Endothelial cell of umbilical vein (primary cell): ENCODE measurements around the gene ADRB2. TPM values are rescaled to one million over a fixed set of nuclear protein-coding genes. Genes with fewer than 3 reads are reported as not detected.

Experiments used
- BruUV-seq: library from RNA; stranded (reverse); fragments of 400-500 nt; replicated peaks from 2 replicates; lab custom pipeline; 2021; lab: Mats Ljungman, UMichigan
- CTCF ChIA-PET: fragments of 300-600, 350-600 bp; sonication (Branson Sonifier 250); formaldehyde crosslinking; loops from one replicate; lab custom pipeline; 2021; ENCODE audit warnings: antibody characterized with exemption, inconsistent platforms; lab: Charles Lee
- POLR2A ChIA-PET: fragments of 300-600, 350-600 bp; sonication (Branson Sonifier 250); formaldehyde crosslinking; loops from one replicate; lab custom pipeline; 2021; ENCODE audit warnings: antibody characterized with exemption, inconsistent platforms; lab: Charles Lee
- DNase-seq: peaks from one replicate; pipeline ENCODE4 v3.0.0-alpha.2; 2011; ENCODE audit warnings: low read depth, low spot score
- FAIRE-seq: peaks from 2 replicates; lab custom pipeline; 2011; peaks lifted over from hg19 to GRCh38; lab: Jason Lieb, UNC
- H2AFZ ChIP-seq: 2 replicates; pipeline ENCODE4 v1.6.0; 2012; ENCODE audit warnings: low read depth, low read length, control low read depth, inconsistent platforms
- H3K27ac ChIP-seq: 2 replicates; pipeline ENCODE4 v1.5.1; 2011; ENCODE audit warnings: low read depth, mild to moderate bottlenecking, control low read depth, low read length, moderate library complexity; ENCODE audit not compliant: insufficient read depth
- H3K27me3 ChIP-seq, 2 experiments: 2 replicates each; pipeline versions ENCODE4 v1.6.0 to v1.6.1; 2011; ENCODE audit warnings: low read length in 2 of 2, mixed read lengths in 1 of 2; ENCODE audit not compliant: control insufficient read depth in 2 of 2, insufficient read depth in 2 of 2
- H3K36me3 ChIP-seq, 2 experiments: 2 replicates in 1 of 2; 3 replicates in 1 of 2; pipeline ENCODE4 v1.5.1; 2011; ENCODE audit warnings: low read length in 2 of 2, mild to moderate bottlenecking in 1 of 2, moderate library complexity in 1 of 2; ENCODE audit not compliant: control insufficient read depth in 2 of 2, insufficient read depth in 2 of 2; ENCODE audit errors: extremely low read depth in 1 of 2
- H3K4me1 ChIP-seq: 3 replicates; pipeline ENCODE4 v1.5.1; 2011; ENCODE audit warnings: mild to moderate bottlenecking, low read length; ENCODE audit not compliant: control insufficient read depth, insufficient read depth; ENCODE audit errors: extremely low read depth
- H3K4me2 ChIP-seq: 2 replicates; pipeline ENCODE4 v1.6.1; 2011; ENCODE audit warnings: low read length, control low read depth, mixed read lengths; ENCODE audit not compliant: insufficient read depth
- H3K4me3 ChIP-seq, 3 experiments: fragments of 200-600 bp in 1 of 3; sonication (generic), shearing (Covaris generic) in 1 of 3; replicated peaks in 1 of 3; 2 replicates each; pipeline ENCODE4 v1.5.1; 2011 to 2016; ENCODE audit warnings: control low read depth in 3 of 3, low read length in 3 of 3, mild to moderate bottlenecking in 2 of 3, inconsistent platforms in 1 of 3, low read depth in 1 of 3, moderate library complexity in 1 of 3; ENCODE audit not compliant: insufficient read depth in 1 of 3
- H3K79me2 ChIP-seq: 2 replicates; pipeline ENCODE4 v1.6.0; 2012; ENCODE audit warnings: low read length, inconsistent platforms; ENCODE audit not compliant: control insufficient read depth, insufficient read depth
- H3K9ac ChIP-seq: replicated peaks from 2 replicates; pipeline ENCODE3; 2011; ENCODE audit warnings: low read length, control low read depth; ENCODE audit not compliant: insufficient read depth; ENCODE audit errors: extremely low read depth
- H3K9me1 ChIP-seq: replicated peaks from 3 replicates; pipeline ENCODE4 v1.6.0; 2011; ENCODE audit warnings: mild to moderate bottlenecking, low read length; ENCODE audit not compliant: control insufficient read depth, insufficient read depth; ENCODE audit errors: extremely low read depth
- H3K9me3 ChIP-seq: replicated peaks from 2 replicates; pipeline ENCODE4 v1.5.1; 2012; ENCODE audit warnings: low read length, inconsistent platforms; ENCODE audit not compliant: control insufficient read depth, insufficient read depth
- H4K20me1 ChIP-seq: replicated peaks from 2 replicates; pipeline ENCODE3; 2011; ENCODE audit warnings: mild to moderate bottlenecking, low read length; ENCODE audit not compliant: control insufficient read depth, insufficient read depth; ENCODE audit errors: extremely low read depth
- EZH2 ChIP-seq: IDR thresholded peaks from 2 replicates; pipeline ENCODE4 v1.6.1; 2012; ENCODE audit warnings: borderline replicate concordance, low read depth, mild to moderate bottlenecking, moderate library complexity, low read length, inconsistent platforms; ENCODE audit not compliant: severe bottlenecking
- FOS ChIP-seq: IDR thresholded peaks from 2 replicates; pipeline ENCODE4 v1.6.1; 2011; ENCODE audit warnings: mild to moderate bottlenecking, low read length, moderate library complexity, borderline replicate concordance; ENCODE audit not compliant: insufficient read depth
- GATA2 ChIP-seq: IDR thresholded peaks from 2 replicates; pipeline ENCODE4 v1.7.0; 2011; ENCODE audit warnings: low read depth, mild to moderate bottlenecking, moderate library complexity, mixed read lengths, low read length; ENCODE audit not compliant: insufficient read length, insufficient read depth
- JUN ChIP-seq: IDR thresholded peaks from 2 replicates; pipeline ENCODE4 v1.6.1; 2011; ENCODE audit warnings: borderline replicate concordance, low read depth; ENCODE audit not compliant: insufficient read length, insufficient read depth
- MYC ChIP-seq: IDR thresholded peaks from one replicate; pipeline ENCODE4 v1.6.1; 2011; ENCODE audit warnings: mild to moderate bottlenecking, low read depth, low read length
- POLR2A ChIP-seq: IDR thresholded peaks from 2 replicates; pipeline ENCODE4 v1.6.1; 2012; ENCODE audit warnings: low read depth, mild to moderate bottlenecking, control low read depth, low read length
- POLR2AphosphoS5 ChIP-seq: IDR thresholded peaks from 2 replicates; pipeline ENCODE4 v1.6.1; 2012; ENCODE audit warnings: low read depth, mild to moderate bottlenecking, control low read depth, low read length, moderate library complexity; ENCODE audit not compliant: insufficient read depth
- dilution Hi-C: fragments of 300-500 bp; cut with MboI; formaldehyde crosslinking; loops from one replicate; pipeline ENCODE4 v1.15.0; 2019; ENCODE audit warnings: low sequenced_read_pairs; ENCODE audit not compliant: extremely low pct_ligation_motif_present
- intact Hi-C: fragments of 100-400 bp; cut with micrococcal nuclease; formaldehyde crosslinking; loops from one replicate; pipeline ENCODE4 v1.10.0; 2022
- polyA plus RNA-seq, 4 experiments: library from polyadenylated mRNA; depleted of rRNA in 3 of 4; stranded (reverse) in 3 of 4; unstranded in 1 of 4; fragments of >200 nt; gene quantifications; 2 replicates each; pipeline versions ENCODE4 v1.2.1 to v1.2.3, GENCODE V29; 2011 to 2012; ENCODE audit warnings: missing spikeins in 1 of 4
- total RNA-seq: library from RNA; stranded (reverse); gene quantifications from 2 replicates; pipeline ENCODE4 v1.2.3, GENCODE V29; 2021
- TF ChIP-seq, protein P1 (sequence below): IDR thresholded peaks from 2 replicates; pipeline ENCODE4 v1.6.1; 2011; ENCODE audit not compliant: insufficient read depth, insufficient read length
- TF ChIP-seq, protein P2 (sequence below), 2 donors: IDR thresholded peaks; 1 replicate in 1 of 2; 2 replicates in 1 of 2; pipeline ENCODE4 v1.5.1; 2011; ENCODE audit warnings: low read length in 2 of 2, mild to moderate bottlenecking in 2 of 2, moderate library complexity in 2 of 2, control low read depth in 1 of 2, inconsistent platforms in 1 of 2, low read depth in 1 of 2; ENCODE audit not compliant: insufficient read depth in 1 of 2; ENCODE audit errors: extremely low read depth in 1 of 2

Gene ADRB2
- total and polyA plus RNA-seq, 2 donors (not counting 3 experiments of a cell fraction or from before 2014, with no cell fraction given), result 0.86 to 0.88 TPM

DNA sequence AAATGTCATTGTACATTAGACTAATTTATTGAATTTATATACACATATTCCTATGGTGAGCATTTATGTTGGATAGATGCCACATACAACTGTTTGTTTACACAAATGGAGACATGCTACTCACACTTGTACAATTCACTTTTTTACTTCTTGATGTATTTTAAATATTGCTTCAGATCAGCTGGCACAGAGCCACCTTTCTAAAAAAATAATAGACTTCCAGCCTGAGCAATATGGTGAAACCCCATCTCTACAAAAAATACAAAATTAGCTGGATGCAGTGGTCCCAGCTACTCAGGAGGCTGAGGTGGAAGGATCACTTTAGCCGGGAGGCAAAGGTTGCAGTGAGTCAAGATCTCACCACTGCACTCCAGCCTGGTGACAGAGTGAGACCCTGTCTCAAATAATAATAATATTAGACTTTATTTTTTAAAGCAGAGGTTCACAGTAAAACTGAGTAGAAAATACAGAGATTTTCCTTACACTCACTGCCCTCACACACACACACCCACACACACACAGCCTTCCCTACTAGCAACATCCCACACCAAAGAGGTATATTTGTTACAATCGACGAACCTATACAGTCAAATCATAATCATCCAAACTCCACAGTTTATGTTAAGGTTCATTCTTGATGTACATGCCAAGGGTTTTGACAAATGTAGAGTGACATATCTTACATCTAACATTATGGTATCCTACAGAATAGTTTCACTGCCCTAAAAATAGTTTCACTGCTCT lies 16.5 kb upstream of the ADRB2 start:
- H3K4me2 ChIP-seq, result peak overlapping the region; percentile 16
- POLR2A ChIA-PET, result no interaction called here
- no peak overlapping the region for H3K27ac ChIP-seq
- dilution Hi-C loops (no loop called here), intact Hi-C loops (loop anchor here (5.0 kb wide), 3 partner anchors 68 to 302 kb away; no protein-coding TSS in a partner anchor)
- H3K27me3 ChIP-seq, result no peaks in the 10 kb centered on the region
- H3K9me3 ChIP-seq, result no peaks in the 10 kb centered on the region
- no peak overlapping the region for H3K4me3 ChIP-seq
- H4K20me1 ChIP-seq, result no peaks in the 10 kb centered on the region
- TF ChIP-seq FOS (no peak), EZH2 (no peak), POLR2AphosphoS5 (no peak), GATA2 (no peak), MYC (no peak), JUN (no peak), POLR2A (no peak)
- TF ChIP-seq, protein P1, sequence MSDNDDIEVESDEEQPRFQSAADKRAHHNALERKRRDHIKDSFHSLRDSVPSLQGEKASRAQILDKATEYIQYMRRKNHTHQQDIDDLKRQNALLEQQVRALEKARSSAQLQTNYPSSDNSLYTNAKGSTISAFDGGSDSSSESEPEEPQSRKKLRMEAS, result no peak
- TF ChIP-seq, protein P2, sequence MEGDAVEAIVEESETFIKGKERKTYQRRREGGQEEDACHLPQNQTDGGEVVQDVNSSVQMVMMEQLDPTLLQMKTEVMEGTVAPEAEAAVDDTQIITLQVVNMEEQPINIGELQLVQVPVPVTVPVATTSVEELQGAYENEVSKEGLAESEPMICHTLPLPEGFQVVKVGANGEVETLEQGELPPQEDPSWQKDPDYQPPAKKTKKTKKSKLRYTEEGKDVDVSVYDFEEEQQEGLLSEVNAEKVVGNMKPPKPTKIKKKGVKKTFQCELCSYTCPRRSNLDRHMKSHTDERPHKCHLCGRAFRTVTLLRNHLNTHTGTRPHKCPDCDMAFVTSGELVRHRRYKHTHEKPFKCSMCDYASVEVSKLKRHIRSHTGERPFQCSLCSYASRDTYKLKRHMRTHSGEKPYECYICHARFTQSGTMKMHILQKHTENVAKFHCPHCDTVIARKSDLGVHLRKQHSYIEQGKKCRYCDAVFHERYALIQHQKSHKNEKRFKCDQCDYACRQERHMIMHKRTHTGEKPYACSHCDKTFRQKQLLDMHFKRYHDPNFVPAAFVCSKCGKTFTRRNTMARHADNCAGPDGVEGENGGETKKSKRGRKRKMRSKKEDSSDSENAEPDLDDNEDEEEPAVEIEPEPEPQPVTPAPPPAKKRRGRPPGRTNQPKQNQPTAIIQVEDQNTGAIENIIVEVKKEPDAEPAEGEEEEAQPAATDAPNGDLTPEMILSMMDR (IDR thresholded peaks at IDR 0.05; ENCODE audit: extremely low read depth in 1 of 2, insufficient read depth in 1 of 2, low read depth in 1 of 2, low read length in 2 of 2), result no peak
- H3K9ac ChIP-seq, result no peak overlapping the region
- no peaks in the 10 kb centered on the region for H3K79me2 ChIP-seq
- H3K4me1 ChIP-seq, result peaks cover 33% of the 10 kb centered on the region
- H3K36me3 ChIP-seq, result no peaks in the 10 kb centered on the region
- no peaks in the 10 kb centered on the region for H3K9me1 ChIP-seq
- FAIRE-seq (no peak), DNase-seq (peak; percentile 32)
- BruUV-seq, result no TSS peak
- CTCF ChIA-PET, result interaction anchor here (1.1 kb wide), 1 partner anchor 63 kb away, joined by 3 read pairs; no protein-coding TSS in a partner anchor
- no peak overlapping the region for H2AFZ ChIP-seq
